Left renal cortex interstitium (tissue), 4 donors: ENCODE measurements around the gene PACRGL. TPM values are rescaled to one million over a fixed set of nuclear protein-coding genes. Genes with fewer than 3 reads are reported as not detected.
A peak's percentile ranks its signal among the peaks of the same experiment; 100 is the strongest.
"Not testable (repeated sequence)": the region's sequence is repeated elsewhere in the genome, so short reads cannot be mapped to it uniquely, and the experiment has no call there.

Experiments used
- DNase-seq, 4 donors: peaks; one replicate each; pipeline ENCODE4 v3.0.0-alpha.2; 2013; ENCODE audit warnings: low read depth in 4 of 4, low spot score in 2 of 4, missing footprints in 1 of 4
- polyA plus RNA-seq, 4 donors: library from polyadenylated mRNA; unstranded; fragments of 120-200 nt; gene quantifications; one replicate each; pipeline ENCODE4 v1.2.1, GENCODE V29; 2013; ENCODE audit not compliant: insufficient read length in 4 of 4

Gene PACRGL
- polyA plus RNA-seq, 4 donors, result 23.4 to 39.8 (median 29.6) TPM

- no peak for DNase-seq
Observed at GRCh38 chr4:20723019-20723418, 22.8 kb downstream of the PACRGL start.

- DNase-seq, result no peak
Observed at GRCh38 chr4:20723463-20723862, 23.2 kb downstream of the PACRGL start.

- DNase-seq, result no peak
Observed at GRCh38 chr4:20724915-20725314, 24.7 kb downstream of the PACRGL start.

GRCh38 chr4:20735931-20736330, 35.7 kb downstream of the PACRGL start:
- no peak for DNase-seq

GRCh38 chr4:20746000-20746399, 45.7 kb downstream of the PACRGL start:
- not testable (repeated sequence) for DNase-seq

- no peak for DNase-seq
Observed at GRCh38 chr4:20752641-20753040, 52.4 kb downstream of the PACRGL start.

- DNase-seq, result no peak
Observed at GRCh38 chr4:20754036-20754435, 53.8 kb downstream of the PACRGL start.

- no peak for DNase-seq
Observed at GRCh38 chr4:20760053-20760452, 59.8 kb downstream of the PACRGL start.

- DNase-seq, result no peak
Observed at GRCh38 chr4:20761382-20761781, 61.1 kb downstream of the PACRGL start.

GRCh38 chr4:20761826-20762225, 61.6 kb downstream of the PACRGL start:
- no peak for DNase-seq

- no peak for DNase-seq
Observed at GRCh38 chr4:20764366-20764992, 64.2 kb downstream of the PACRGL start.

- DNase-seq, result peak in 3 of 4 donors; percentile 23 to 62 (median 27)
Observed at GRCh38 chr4:20773144-20773997, 73.1 kb downstream of the PACRGL start.

- DNase-seq, result no peak
Observed at GRCh38 chr4:20778896-20779295, 78.6 kb downstream of the PACRGL start.

- DNase-seq, result not testable (repeated sequence)
Observed at GRCh38 chr4:20783134-20783533, 82.9 kb downstream of the PACRGL start.

GRCh38 chr4:20787940-20788665, 87.8 kb downstream of the PACRGL start:
- no peak for DNase-seq
